ENCODE data around the gene GPR33.
"Not testable (repeated sequence)": the region's sequence is repeated elsewhere in the genome, so short reads cannot be mapped to it uniquely, and the experiment has no call there.

GPR33 gene, protein sequence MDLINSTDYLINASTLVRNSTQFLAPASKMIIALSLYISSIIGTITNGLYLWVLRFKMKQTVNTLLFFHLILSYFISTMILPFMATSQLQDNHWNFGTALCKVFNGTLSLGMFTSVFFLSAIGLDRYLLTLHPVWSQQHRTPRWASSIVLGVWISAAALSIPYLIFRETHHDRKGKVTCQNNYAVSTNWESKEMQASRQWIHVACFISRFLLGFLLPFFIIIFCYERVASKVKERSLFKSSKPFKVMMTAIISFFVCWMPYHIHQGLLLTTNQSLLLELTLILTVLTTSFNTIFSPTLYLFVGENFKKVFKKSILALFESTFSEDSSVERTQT

DNA sequence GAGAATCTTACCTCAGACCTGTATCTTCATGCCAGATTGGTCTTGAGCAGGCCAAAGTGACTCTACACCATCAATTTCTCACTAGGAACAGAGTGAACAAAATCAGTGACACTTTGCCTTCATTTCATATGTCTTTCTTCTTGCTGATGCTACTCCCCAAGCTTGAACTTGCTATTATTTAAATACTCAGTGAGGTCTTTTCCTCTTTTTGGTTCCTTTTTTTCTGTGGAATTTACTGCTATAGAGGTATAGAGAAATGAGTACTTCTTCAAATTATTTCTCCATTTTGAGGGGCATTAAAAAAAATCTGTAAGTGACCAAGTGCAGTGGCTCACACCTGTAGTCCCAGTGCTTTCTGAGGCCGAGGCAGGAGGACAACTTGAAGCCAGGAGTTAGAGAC, at the start of gene GPR33:
GPR33 (minus strand) TSS at position 154 of the 400 bp plus-strand sequence. CDS start 4,074 bp downstream, outside the sequence.
- DNase-seq = no peak

DNA sequence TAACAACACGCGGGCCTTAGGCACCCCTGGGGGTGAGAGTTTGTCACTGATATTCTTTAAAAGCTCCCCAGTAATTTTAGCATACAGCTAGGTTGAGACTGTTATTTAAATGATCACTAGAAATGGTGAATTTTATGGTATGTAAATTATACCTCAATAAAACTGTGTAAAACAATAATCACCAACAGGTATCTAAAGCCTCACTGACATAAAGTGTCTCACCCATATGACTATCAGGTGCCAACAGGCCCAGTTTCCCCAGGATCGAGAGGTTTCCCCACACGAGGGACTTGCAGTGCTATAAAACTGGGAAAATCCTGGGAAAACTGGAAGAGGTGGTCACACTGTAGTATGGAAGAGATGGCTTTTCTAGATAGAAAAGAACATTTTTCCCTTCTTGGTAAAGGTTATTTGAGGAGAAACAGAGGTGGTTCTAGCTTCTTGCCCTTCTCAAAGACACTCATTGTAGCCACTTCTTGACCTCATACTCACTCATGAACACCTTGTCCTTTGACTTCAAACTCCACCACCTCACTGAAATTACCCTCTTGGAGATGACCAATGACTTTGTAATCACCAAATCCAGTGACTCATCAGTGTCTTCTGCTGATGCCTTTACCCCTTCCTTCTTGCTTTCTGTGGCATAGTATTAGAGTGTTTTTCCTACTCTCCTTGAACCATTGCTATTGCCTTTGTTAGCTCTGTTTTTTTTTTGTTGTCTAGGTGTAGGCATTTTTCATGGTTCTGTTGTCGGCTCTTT, 48.5 kb upstream of the GPR33 start:
- DNase-seq = no peak

DNA sequence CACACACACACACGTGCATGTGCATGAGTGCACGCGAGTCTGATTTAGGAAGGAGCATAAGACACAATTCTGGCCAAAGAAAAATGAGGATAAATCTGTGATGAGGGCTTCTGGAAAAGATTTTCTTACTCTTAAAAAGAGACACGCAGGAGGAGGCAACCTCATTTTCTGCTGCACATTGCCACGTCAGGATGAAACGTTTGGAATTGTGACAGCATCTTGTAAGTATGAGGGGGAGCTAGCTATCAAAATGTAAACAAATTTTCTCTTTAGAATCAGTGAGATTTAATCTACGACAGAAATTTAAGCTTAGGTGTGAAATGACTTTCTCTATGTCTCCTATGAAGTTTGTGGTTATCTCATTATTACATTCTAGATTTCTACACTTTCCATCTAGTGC, 42.3 kb upstream of the GPR33 start:
- DNase-seq = peak; percentile 16

DNA sequence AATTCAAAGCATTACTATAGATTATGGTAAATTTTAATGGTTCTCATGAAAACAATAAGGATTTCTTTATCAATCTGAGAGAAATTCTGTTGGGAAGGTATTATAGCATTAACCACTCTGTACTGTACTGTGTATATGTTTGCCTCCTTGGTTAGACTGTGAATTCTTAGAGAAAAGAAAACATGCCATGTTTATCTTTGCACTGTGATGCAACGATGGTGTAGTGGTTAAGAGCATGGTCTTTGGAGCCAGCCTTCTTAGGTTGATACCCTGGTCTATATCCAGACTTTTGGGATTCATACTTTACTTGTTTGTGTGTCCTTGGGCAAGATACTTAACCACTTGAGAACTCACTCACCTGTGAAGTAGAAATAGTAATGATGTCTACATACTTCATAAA, 41.2 kb upstream of the GPR33 start:
- DNase-seq = no peak

DNA sequence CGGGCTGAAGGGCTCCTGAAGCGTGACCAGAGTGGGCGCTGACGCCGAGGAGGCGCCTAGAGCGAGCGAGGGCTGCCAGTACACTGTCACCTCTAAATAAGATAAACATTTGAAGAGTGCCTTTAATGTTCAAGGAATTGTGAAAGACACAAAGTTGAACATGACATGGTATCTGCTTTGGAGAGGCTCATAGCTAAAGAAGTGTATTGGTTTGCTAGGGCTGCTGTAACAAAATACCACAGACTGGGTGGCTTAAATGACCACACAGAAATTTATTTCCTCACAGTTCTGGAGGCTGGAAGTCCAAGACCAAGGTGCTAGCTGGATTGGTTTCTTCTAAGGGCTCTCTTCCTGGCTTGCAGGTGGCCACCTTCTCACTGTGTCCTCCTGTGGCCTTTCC, 39.7 kb upstream of the GPR33 start:
- DNase-seq = no peak

DNA sequence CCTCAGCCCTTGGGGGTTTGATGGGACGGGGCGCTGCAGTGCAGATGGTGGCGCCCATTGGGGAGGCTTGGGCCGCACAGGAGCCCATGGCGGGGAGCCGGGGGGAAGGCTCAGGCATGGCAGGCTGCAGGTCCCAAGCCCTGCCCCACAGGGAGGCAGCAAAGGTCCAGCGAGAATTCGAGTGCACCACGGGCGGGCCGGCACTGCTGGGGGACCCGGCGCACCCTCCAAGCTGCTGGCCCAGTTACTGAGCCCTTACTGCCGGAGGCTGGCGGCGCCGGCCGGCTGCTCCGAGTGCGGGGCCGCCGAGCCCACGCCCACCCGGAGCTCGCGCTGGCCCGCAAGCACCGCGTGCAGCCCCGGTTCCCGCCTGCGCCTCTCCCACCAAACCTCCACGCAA, 39.2 kb upstream of the GPR33 start:
- DNase-seq = no peak

DNA sequence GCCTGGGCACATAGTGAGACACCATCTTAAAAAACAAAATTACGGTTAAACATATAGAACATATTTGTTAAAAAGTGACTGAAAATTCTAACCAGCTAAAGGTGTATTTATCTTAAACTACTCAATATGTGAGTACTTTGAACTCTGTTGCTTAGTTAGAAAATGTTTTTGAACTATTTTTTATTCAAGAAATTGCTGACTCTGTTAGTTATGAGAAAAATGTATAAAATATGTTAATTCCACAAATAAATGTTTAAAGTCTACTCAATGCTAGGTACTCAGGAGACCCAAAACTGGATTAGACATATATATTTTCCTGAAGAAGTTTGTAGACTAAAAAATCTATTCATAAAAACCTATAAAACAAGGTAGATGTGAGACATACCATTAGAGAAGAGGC, 23.0 kb upstream of the GPR33 start:
- DNase-seq = no peak

DNA sequence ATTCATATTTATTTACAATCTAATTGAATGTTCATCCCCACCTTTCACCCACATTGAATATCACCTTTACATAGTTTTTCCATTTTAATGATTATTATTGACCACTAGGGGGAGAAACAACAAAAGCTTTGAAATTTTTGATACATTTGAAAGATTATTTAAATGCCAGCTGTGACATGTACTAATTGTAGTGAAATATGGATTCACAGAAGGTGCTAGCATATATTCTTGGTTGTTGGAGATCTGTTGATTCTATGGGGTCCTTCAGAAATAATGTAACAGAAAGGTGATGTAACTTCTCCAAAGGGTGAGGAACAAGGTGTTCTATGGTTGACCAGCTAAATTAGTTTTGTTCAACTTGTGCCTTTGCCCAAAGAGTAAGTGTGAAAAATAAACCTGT, 22.4 kb upstream of the GPR33 start:
- peak; percentile 15 for DNase-seq

DNA sequence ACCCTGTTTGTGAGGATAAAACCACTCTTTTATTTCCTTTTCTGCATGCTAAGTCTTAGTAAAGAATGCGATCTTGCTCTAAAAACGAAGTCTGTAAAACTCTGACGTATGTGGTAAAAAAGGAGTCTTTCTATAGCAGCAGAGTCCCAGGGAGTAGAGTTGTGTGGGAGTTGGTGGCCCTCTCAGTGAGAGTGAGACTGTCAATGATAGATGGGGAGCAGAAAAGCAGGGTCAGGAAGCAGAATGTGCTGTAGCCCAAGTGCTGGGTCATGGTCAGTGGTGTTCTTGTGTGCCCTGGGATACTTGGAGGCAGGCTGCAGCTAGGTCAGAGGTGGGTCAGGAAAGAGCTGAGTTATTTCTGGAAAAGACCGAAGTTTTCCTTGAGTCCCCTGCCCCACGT, 20.3 kb upstream of the GPR33 start:
- no peak for DNase-seq

DNA sequence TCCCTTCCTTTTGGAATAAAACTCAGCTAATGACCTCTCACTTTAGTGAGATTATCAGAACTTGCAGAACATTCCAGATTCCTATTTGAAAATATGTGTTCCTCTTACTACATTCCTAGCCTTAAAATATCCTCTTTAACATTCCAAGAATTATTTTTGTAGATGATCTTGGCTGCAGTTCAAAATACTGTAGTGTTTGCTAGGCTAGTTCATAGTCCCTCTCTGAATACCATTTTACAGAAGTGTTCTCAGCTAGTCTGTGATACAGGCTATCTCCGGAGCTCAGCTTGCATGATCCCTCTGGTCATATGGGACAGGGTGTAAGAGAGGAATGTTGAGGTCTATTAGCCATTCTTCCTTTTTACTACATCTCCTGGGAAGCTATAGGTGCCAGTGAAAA, 17.6 kb upstream of the GPR33 start:
- DNase-seq = peak; percentile 82

DNA sequence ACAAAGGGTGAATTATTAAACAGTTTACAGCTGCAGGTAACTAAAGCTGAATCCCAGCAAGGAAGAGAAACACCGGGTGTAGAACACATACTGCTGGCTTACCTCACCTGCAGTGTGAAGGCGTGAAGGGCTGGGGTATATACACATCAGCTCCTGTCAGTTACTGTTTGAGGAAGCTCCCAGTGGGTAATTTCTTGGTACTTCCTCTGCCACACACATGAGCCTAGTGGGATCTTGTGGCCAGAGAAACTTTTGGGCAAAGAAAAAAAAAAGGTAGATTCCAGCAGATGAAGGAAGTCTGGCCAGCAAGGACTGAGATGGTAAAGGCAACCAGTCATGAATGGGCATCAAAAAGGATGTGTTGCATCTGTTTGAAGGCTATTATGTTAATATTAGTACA, 14.0 kb upstream of the GPR33 start:
- no peak for DNase-seq

DNA sequence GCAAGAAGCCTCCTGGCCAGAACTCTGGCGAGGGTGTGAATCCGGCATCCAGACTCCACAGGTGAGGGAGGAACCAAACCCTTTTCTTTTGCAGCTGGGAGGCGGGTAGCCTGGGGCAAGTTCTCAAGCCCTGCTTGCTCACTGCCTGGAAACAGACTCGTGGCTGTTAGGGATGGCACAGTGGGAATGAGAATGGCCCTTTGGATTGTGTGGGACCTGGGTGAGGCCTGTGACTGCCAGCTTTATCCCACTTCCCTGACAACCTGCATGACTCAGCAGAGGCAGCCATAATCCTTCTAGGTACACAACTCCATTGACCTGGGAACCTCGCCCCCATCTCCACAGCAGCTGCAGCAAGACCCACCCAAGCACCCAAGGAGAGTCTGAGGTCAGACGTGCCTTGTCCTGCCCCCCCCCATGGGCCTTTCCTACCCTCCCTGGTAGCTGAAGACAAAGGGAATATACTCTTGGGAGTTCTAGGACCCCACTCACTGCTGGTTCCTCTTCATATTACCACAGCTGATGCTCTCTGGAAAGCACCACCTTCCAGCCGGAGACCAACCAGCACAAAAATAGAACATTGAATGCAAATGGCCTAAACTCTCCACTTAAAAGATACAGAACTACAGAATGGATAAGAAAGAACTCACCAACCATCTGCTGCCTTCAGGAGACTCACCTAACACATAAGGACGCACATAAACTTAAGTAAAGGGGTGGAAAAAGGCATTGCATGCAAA, 5.1 kb upstream of the GPR33 start:
- no peak for DNase-seq

DNA sequence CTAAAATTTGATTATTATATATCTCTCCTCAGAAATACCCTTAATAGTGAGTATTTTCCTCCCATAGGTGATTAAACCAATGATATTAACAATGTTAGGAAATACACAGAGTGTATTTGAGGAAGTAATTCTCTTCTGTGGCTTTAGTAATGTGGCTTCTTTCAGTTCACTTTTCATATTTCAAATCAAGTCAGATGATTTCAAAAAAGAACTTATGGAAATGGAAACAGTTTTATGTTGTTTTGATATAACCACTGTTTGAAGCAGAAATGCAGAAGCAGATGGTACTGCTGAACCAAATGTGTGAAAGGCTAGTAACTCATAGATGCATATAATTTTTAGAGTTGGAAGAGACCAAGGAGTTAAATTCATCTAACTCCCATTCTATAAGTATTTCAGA, 1.9 kb upstream of the GPR33 start:
- DNase-seq = no peak

DNA sequence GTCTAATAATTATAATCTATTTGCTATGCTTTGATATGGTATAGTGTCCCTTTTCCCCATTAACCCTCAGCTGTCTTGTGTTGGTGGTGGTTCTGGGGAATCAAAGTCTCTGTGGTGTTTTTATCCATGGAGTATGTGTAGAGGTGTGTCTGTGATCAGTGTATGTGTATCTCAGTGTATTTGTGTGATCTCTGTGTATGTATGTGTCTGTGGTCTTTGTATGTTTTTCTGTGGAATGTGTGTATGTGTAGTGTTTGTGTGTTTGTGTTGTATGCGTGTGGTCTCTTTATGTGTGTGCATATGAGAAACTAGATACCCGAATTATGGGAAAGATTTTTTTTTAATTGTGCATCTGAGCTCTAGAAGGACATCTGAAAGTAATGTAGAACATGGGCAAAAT, 1.1 kb downstream of the GPR33 start:
- no peak for DNase-seq

DNA sequence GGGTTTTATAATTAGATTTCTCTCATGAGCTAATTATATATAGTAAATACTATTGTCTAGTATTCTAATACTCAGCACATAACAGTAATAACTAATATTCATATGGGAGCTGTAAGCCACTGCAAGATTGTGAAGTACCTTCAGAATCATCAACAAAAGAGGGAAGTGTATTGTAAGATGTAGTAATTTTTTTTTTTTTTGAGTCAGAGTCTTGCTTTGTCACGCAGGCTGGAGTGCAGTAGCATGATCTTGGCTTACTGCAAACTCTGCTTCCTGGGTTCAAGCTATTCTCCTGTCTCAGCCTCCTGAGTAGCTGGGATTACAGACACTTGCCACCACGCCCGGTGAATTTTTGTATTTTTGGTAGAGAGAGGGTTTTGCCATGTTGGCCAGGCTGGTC, 3.1 kb downstream of the GPR33 start:
- no peak for DNase-seq

DNA sequence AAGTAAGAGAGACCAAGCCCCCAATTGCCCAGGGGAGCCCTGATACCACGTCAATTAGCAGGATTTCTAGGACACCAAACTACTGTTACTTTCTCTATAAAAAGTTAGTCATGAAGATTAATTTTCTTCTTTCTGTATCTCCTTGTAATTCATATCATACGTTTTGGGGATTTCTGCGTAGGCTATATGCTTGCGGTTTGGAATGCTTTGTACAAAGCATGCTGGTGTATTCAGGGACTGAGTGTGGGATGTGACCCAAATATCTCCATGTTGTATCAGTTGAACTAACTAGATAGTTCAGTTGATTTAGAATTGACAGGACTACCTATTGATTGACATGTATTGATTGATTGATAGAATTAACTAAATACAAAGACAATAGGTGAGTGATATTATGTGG, 7.7 kb downstream of the GPR33 start:
- peak; percentile 20 for DNase-seq

DNA sequence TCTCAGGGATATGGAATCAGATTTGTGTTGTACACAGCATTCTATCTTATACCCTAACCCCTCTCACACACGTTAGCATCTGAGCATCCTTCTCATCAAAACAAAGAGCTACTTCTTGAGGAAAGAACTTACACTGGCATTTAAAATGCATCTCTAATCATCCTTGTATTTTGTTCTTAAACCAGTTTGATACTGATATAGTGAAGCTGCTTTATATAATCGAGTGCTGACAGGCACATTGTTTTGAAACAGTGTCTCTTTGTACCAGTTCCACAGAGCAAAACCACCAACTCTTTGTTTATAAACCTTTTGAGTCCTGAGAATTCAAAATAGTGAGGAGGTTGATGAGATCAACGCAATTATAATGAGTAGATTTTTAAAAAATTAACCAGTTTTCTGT, 8.8 kb downstream of the GPR33 start:
- no peak for DNase-seq

DNA sequence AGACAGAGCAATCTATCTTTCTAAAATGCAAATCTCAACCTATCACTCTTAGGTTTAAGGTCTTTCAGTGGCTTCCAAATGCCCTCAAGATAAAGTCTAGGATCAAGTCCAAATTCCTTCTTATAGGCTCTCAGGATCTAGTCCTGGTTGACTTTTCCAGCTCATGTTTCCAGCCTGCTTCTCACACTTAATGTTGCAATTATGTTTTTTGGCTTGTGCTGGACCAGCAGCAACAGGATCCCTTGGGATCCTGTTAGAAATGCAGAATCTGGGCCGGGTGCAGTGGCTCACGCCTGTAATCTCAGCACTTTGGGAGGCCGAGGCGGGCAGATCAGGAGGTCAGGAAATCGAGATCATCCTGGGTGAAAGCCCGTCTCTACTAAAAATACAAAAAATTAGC, 10.6 kb downstream of the GPR33 start:
- DNase-seq = no peak

DNA sequence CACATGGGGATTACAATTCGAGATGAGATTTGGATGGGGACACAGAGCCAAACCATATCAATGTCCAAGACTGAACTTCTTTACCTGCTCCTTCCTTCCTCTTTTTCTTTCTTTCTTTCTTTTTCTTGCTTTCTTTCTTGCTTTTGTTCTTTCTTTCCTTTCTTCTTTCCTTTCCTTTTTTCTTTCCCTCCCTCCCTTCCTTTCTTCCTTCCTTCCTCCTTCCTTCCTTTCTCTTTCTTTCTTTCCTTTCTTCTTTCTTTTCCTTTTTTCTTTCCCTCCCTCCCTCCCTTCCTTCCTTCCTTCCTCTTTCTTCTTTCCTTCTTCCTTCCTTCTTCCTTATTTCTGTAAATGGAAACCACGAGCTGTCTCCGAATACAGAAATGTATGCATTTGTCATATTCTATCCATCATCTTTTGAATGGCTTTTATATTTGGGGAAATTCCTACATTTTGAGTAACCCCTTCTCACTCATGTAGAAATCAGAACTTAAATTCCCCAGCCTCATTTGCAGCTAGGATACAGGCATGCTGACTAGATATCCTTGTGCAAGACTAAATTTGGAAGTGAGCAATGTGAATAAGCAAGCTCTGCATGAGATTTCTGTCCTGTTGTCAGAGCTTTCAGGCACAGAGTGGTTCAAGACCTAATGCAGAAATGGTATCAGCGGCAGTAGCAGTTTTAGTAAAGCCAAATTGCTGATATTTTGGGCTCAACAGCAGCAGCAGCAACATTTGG, 11.5 kb downstream of the GPR33 start:
- DNase-seq = no peak

DNA sequence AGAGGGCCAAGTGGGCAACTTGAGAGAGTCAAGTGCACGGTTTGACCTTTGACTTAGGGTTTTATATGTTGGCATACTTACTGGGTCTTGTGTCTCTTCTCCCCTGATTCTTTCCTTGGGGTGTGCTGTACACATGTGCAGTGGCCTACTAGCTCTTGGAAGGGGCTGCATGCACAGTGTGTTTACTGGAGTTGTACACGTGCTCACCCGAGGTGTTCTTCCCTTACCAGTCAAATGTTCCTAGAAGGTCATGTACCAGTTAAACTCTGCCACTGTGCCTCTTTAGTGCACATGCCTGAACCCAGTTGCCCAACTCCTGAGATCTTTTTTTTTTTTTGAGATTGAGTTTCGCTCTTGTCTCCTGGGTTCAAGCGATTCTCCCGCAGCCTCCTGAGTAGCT, 21.3 kb downstream of the GPR33 start:
- no peak for DNase-seq

DNA sequence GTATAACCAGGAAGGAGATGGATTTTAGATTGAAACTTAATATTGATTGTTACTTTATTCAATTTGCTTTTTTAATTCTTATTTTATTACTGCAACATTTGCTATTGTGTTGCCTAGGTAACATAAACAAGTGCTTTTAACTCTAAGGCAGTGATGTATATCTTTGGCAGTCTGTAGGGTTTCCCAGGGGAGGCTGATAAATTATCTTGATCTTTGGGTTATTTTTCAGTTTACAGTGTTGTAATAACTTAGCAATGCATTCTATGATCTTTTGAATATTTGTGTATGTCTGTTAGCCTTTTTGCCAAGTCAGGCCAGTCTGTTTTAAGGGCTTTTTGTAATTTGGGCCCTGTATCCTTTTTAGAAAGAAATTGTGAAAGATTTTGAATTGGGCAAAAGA, 22.7 kb downstream of the GPR33 start:
- DNase-seq = peak; percentile 66

DNA sequence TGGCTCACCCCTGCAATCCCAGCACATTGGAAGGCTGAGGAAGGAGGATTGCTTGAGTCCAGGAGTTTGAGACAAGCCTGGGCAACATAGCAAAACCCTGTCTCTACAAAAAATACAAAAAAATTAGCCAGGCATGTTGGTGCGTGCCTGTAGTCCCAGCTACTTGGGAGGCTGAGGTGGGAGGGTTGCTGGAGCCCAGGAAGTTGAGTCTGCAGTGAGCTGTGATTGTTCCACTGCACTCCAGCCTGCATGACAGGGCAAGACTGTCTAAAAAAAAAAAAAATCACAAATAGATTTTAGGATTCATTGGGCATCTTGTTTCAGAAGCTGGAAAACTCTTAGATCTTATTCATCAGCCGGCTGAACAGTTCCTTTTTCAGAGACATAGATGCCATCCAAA, 25.4 kb downstream of the GPR33 start:
- DNase-seq = not testable (repeated sequence)

DNA sequence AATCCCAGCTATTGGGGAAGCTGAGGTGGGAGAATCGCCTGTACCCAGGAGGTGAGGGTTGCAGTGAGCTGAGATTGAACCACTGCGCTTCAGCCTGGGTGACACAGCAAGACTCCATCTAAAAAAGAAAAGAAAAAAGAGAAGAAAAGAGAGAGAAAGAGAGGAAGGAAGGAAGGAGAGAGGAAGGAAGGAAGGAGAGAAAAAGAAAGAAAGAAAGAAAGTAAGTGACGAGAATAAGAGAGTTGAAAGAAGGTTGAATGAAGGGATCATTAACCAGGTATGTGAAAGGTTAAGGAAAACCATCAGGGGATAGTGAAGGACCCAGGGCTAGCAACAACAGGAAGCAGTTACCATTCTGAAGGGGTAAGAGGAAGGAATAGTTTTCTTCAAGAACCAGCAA, 26.3 kb downstream of the GPR33 start:
- no peak for DNase-seq
